Measurements from ENCODE around the gene PSME3IP1. TPM values are rescaled to one million over a fixed set of nuclear protein-coding genes. Genes with fewer than 3 reads are reported as not detected.

The PSME3IP1 gene
- total RNA-seq, 4 donors from 2014 or later: 95.7 to 185 (median 120) TPM

DNA sequence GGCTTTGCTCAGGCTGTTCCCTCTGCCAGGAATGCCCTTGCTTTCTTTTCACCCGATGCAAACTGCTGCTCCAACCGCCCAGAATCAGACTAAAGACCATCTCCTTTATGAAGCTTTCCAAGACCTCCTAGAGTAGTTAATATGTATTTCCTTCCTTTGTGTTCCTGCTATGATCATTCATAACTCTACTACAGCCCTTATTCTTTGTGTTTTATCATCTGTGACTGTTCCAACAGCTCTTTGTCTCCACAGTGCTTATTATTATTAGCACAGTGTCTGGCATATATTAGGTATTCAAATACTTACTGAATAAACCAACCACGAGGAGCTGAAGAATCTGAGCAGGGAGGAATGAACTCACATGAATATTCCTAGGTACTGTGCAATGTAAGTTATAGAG lies 7.6 kb downstream of the PSME3IP1 start:
- no peaks in the 10 kb centered on the region for H3K4me1 ChIP-seq
- 63 to 68% methylated on average over 3 of the region's 3 CpGs for WGBS, 2 donors (ENCODE audit: low coverage in 1 of 2)
- in situ Hi-C loops (cut with MboI; ENCODE audit: low pct_ligation_motif_present in 1 of 4, low pct_unique_long_range_greater_than_20kb in 1 of 4, low sequenced_read_pairs in 3 of 4) (loop anchor here in 1 of 4 donors (10.0 kb wide), 1 partner anchor 93 kb away; no protein-coding TSS in a partner anchor), intact Hi-C loops (cut with DNase I; ENCODE audit: low total_unique reads) (loop anchor here (10.0 kb wide), 1 partner anchor 1823 kb away; no protein-coding TSS in a partner anchor)
- no peak for TF ChIP-seq POLR2AphosphoS5 (IDR thresholded peaks at IDR 0.05)
- no peak for TF ChIP-seq EP300 (IDR thresholded peaks at IDR 0.05; ENCODE audit: low read depth)
- TF ChIP-seq, protein P1, sequence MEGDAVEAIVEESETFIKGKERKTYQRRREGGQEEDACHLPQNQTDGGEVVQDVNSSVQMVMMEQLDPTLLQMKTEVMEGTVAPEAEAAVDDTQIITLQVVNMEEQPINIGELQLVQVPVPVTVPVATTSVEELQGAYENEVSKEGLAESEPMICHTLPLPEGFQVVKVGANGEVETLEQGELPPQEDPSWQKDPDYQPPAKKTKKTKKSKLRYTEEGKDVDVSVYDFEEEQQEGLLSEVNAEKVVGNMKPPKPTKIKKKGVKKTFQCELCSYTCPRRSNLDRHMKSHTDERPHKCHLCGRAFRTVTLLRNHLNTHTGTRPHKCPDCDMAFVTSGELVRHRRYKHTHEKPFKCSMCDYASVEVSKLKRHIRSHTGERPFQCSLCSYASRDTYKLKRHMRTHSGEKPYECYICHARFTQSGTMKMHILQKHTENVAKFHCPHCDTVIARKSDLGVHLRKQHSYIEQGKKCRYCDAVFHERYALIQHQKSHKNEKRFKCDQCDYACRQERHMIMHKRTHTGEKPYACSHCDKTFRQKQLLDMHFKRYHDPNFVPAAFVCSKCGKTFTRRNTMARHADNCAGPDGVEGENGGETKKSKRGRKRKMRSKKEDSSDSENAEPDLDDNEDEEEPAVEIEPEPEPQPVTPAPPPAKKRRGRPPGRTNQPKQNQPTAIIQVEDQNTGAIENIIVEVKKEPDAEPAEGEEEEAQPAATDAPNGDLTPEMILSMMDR (IDR thresholded peaks at IDR 0.05): no peak
- TF ChIP-seq POLR2A (IDR thresholded peaks at IDR 0.05): no peak
- no peak overlapping the region for H3K4me3 ChIP-seq
- H3K27me3 ChIP-seq: no peaks in the 10 kb centered on the region
- no peaks in the 10 kb centered on the region for H3K9me3 ChIP-seq
- DNase-seq: no peak
- peaks cover 0 to 14% (median 0%) of the 10 kb centered on the region in 4 donors for H3K36me3 ChIP-seq
- no peak overlapping the region for H3K27ac ChIP-seq

DNA sequence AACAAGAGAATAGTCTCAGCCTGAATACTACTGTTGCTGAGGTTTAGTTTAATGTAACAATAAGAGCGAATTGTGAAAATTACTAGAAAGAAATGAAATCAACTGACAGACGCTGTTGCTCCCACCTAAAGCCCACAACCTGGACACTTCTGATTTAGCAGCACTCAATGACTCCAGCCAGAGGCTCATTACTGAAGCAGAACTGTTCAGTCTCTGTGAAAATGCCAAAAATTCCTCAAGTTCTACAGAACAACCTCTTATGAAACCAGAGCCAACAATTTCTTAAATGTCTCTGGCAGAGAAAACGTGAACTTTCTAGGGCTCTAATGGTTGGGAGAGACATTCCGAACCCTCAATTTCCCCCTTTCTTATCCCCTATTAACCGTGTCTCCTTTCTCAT lies 9.9 kb downstream of the PSME3IP1 start:
- 80 to 87% methylated on average over 3 to 5 of the region's 5 CpGs for WGBS, 2 donors (ENCODE audit: low coverage in 1 of 2)
- no peak overlapping the region for H3K27ac ChIP-seq
- H3K4me3 ChIP-seq: no peak overlapping the region
- no peaks in the 10 kb centered on the region for H3K9me3 ChIP-seq
- no peaks in the 10 kb centered on the region for H3K4me1 ChIP-seq
- H3K27me3 ChIP-seq: no peaks in the 10 kb centered on the region
- H3K36me3 ChIP-seq: peaks cover 0 to 36% (median 11%) of the 10 kb centered on the region in 4 donors
- TF ChIP-seq POLR2AphosphoS5 (IDR thresholded peaks at IDR 0.05) (no peak), EP300 (IDR thresholded peaks at IDR 0.05; ENCODE audit: low read depth) (no peak), POLR2A (IDR thresholded peaks at IDR 0.05) (no peak)
- TF ChIP-seq, protein P1 (IDR thresholded peaks at IDR 0.05): no peak
- intact Hi-C loops (cut with DNase I; ENCODE audit: low total_unique reads) (loop anchor here (10.0 kb wide), 1 partner anchor 1821 kb away; no protein-coding TSS in a partner anchor), in situ Hi-C loops (cut with MboI; ENCODE audit: low pct_ligation_motif_present in 1 of 4, low pct_unique_long_range_greater_than_20kb in 1 of 4, low sequenced_read_pairs in 3 of 4) (loop anchor here in 1 of 4 donors (10.0 kb wide), 1 partner anchor 91 kb away; no protein-coding TSS in a partner anchor)
- no peak for DNase-seq

DNA sequence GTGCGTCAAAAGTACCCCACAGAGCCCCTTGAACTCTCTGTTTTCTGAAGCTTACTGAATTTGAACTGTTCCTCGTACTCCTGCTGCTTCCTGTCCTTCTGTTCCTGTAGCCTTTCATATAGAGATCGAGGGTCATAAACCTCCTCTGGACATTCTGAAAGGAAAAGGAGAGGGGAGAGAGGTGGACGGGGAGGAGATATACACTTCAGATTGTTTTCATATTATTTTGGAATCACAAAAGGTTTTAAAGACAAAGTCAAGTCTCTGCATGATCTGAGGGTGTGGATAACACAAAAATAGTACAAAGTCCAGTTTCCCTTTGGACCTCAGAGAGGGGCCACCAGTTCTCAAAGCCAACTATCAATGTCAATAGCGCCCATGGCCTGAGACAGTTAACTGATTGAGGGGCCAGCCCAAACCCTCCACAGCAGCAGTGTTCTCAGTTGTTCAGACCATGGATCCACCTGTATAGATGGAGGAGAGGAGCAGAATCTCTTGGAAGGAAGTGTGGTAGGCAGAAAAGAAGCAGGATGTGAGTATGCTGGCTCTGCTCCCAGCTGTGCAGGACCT lies 13.0 kb downstream of the PSME3IP1 start:
- no peak for DNase-seq
- Histone ChIP-seq H3K27ac (no peak overlapping the region), H3K9me3 (no peaks in the 10 kb centered on the region), H3K27me3 (no peaks in the 10 kb centered on the region), H3K4me1 (peaks cover 0 to 4% (median 0%) of the 10 kb centered on the region in 4 donors), H3K36me3 (peaks cover 0 to 36% (median 16%) of the 10 kb centered on the region in 4 donors), H3K4me3 (no peak overlapping the region)
- WGBS, 2 donors (ENCODE audit: low coverage in 1 of 2): 80 to 86% methylated on average over 4 to 5 of the region's 5 CpGs
- in situ Hi-C loops (cut with MboI; ENCODE audit: low pct_ligation_motif_present in 1 of 4, low pct_unique_long_range_greater_than_20kb in 1 of 4, low sequenced_read_pairs in 3 of 4) (loop anchor here in 3 of 4 donors (5.0 to 25.0 kb wide), 4 partner anchors 86 to 311 kb away; partner anchors contain the start of genes CETP (in 2 of the 3) and SLC12A3 (in 1 of the 3)), intact Hi-C loops (cut with DNase I; ENCODE audit: low total_unique reads) (loop anchor here (10.0 kb wide), 1 partner anchor 1818 kb away; no protein-coding TSS in a partner anchor)
- TF ChIP-seq POLR2A (IDR thresholded peaks at IDR 0.05) (no peak), POLR2AphosphoS5 (IDR thresholded peaks at IDR 0.05) (no peak), EP300 (IDR thresholded peaks at IDR 0.05; ENCODE audit: low read depth) (no peak)
- TF ChIP-seq, protein P1 (IDR thresholded peaks at IDR 0.05): no peak

DNA sequence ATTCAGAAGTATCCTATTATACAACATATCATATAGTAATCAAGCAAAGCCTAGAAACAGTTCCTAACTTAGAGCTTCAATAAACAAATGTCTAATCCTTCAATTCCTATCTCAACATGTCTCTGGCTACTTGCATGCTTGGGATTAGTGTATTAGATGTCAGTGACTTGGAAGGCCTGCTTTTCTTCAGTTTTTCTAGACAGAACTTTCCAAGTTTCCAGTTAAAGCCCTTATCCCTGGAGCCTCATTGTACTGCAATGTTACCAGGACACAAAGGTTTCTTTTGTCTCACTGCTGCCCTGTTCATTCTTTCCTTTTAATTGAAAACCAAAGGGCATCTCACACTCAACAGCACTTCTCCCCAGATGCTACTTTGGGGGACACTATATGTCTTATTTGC lies 16.5 kb downstream of the PSME3IP1 start:
- in situ Hi-C loops (cut with MboI; ENCODE audit: low pct_ligation_motif_present in 1 of 4, low pct_unique_long_range_greater_than_20kb in 1 of 4, low sequenced_read_pairs in 3 of 4): loop anchor here (10.0 to 25.0 kb wide), 4 partner anchors 85 to 307 kb away; partner anchors contain the start of genes CETP (in 3 of the 4) and SLC12A3 (in 1 of the 4)
- Histone ChIP-seq H3K9me3 (no peaks in the 10 kb centered on the region), H3K27ac (no peak overlapping the region), H3K4me3 (no peak overlapping the region), H3K27me3 (no peaks in the 10 kb centered on the region), H3K4me1 (peaks cover 0 to 10% (median 0%) of the 10 kb centered on the region in 4 donors), H3K36me3 (peaks cover 0 to 43% (median 23%) of the 10 kb centered on the region in 4 donors)
- intact Hi-C loops (cut with DNase I; ENCODE audit: low total_unique reads): loop anchor here (2.0 kb wide), 1 partner anchor 85 kb away; no protein-coding TSS in a partner anchor
- TF ChIP-seq EP300 (IDR thresholded peaks at IDR 0.05; ENCODE audit: low read depth) (no peak), POLR2A (IDR thresholded peaks at IDR 0.05) (no peak), POLR2AphosphoS5 (IDR thresholded peaks at IDR 0.05) (no peak)
- TF ChIP-seq, protein P1 (IDR thresholded peaks at IDR 0.05): no peak
- DNase-seq: no peak
